Activated CD8-positive, alpha-beta T cell treated with anti-CD3 and anti-CD28 coated beads for 36 hours (primary cell): ENCODE results near the gene CYTH1. TPM values are rescaled to one million over a fixed set of nuclear protein-coding genes. Genes with fewer than 3 reads are reported as not detected.
A peak's percentile ranks its signal among the peaks of the same experiment; 100 is the strongest.

Experiments used
- ATAC-seq: fragments of 200-7000 bp; cut with Tn5 transposase; one replicate; pipeline ENCODE4 v1.10.0; 2021; ENCODE audit warnings: mild to moderate bottlenecking, moderate library complexity
- CTCF ChIA-PET: fragments of 350-600 bp; sonication (Branson Sonifier 250); formaldehyde crosslinking; loops from one replicate; lab custom pipeline; 2021; ENCODE audit warnings: antibody characterized with exemption; lab: Charles Lee
- POLR2A ChIA-PET: fragments of 350-600 bp; sonication (Branson Sonifier 250); formaldehyde crosslinking; loops from one replicate; lab custom pipeline; 2021; ENCODE audit warnings: antibody characterized with exemption; lab: Charles Lee
- DNase-seq: peaks from one replicate; pipeline ENCODE4 v3.0.0-alpha.2; 2020
- H3K27ac Mint-ChIP-seq: one replicate; pipeline ENCODE4 v1.8.0; 2021; ENCODE audit warnings: mild to moderate bottlenecking, mixed read lengths
- H3K27me3 Mint-ChIP-seq: one replicate; pipeline ENCODE4 v1.8.0; 2021; ENCODE audit warnings: mixed read lengths
- H3K36me3 Mint-ChIP-seq: one replicate; pipeline ENCODE4 v1.8.0; 2021; ENCODE audit warnings: low read depth, mixed read lengths
- H3K4me1 Mint-ChIP-seq: one replicate; pipeline ENCODE4 v1.8.0; 2021; ENCODE audit warnings: low read depth, mixed read lengths
- H3K4me3 Mint-ChIP-seq: one replicate; pipeline ENCODE4 v1.8.0; 2021; ENCODE audit warnings: mild to moderate bottlenecking, moderate library complexity, mixed read lengths
- H3K9me3 Mint-ChIP-seq: one replicate; pipeline ENCODE4 v1.8.0; 2021; ENCODE audit warnings: mixed read lengths
- CTCF ChIP-seq: fragments of 200-600 bp; IDR thresholded peaks from one replicate; pipeline ENCODE4 v1.8.0; 2022; ENCODE audit warnings: antibody characterized with exemption, mild to moderate bottlenecking
- intact Hi-C: fragments of 100-400 bp; cut with micrococcal nuclease; formaldehyde crosslinking; loops from one replicate; pipeline ENCODE4 v1.10.0; 2022
- total RNA-seq, 2 experiments: library from RNA; stranded (reverse); gene quantifications; one replicate each; pipeline ENCODE4 v1.2.3, GENCODE V29; 2021

CYTH1 gene
- total RNA-seq, 2 experiments from 2014 or later = 95.1 to 96.0 TPM

GRCh38 chr17:78708510-78708973 lies 73.5 kb downstream of the CYTH1 start:
- H3K4me1 Mint-ChIP-seq = peaks cover 67% of the 10 kb centered on the region
- CTCF ChIA-PET = interaction anchor here (0.7 to 7.6 kb wide), 36 partner anchors 9 to 263 kb away, joined by 3 to 55 read pairs (median 5); partner anchors contain the start of gene CYTH1
- DNase-seq (peak; percentile 65), ATAC-seq (peak; percentile 78)
- intact Hi-C loops = loop anchor here (5.0 kb wide), 1 partner anchor 39 kb away; no protein-coding TSS in a partner anchor
- TF ChIP-seq CTCF = peak; percentile 87
- H3K27me3 Mint-ChIP-seq = no peaks in the 10 kb centered on the region
- no peaks in the 10 kb centered on the region for H3K9me3 Mint-ChIP-seq
- POLR2A ChIA-PET = interaction anchor here (0.6 to 2.5 kb wide), 11 partner anchors 9 to 134 kb away, joined by 3 to 9 read pairs (median 5); no protein-coding TSS in a partner anchor
- peak overlapping the region; percentile 26 for H3K4me3 Mint-ChIP-seq
- peak overlapping the region; percentile 87 for H3K27ac Mint-ChIP-seq
- H3K36me3 Mint-ChIP-seq = peaks cover 24% of the 10 kb centered on the region

- H3K4me3 Mint-ChIP-seq = no peak overlapping the region
- H3K27me3 Mint-ChIP-seq = no peaks in the 10 kb centered on the region
- POLR2A ChIA-PET = interaction anchor here (0.7 to 1.6 kb wide), 3 partner anchors 9 to 82 kb away, joined by 3 to 5 read pairs (median 4); no protein-coding TSS in a partner anchor
- no peak for ATAC-seq
- H3K36me3 Mint-ChIP-seq = peaks cover 26% of the 10 kb centered on the region
- intact Hi-C loops = loop anchor here (5.0 kb wide), 1 partner anchor 39 kb away; no protein-coding TSS in a partner anchor
- no peaks in the 10 kb centered on the region for H3K9me3 Mint-ChIP-seq
- H3K4me1 Mint-ChIP-seq = peaks cover 60% of the 10 kb centered on the region
- CTCF ChIA-PET = interaction anchor here (0.6 to 7.6 kb wide), 31 partner anchors 9 to 1255 kb away, joined by 3 to 55 read pairs (median 5); no protein-coding TSS in a partner anchor
- TF ChIP-seq CTCF = no peak
- H3K27ac Mint-ChIP-seq = peak overlapping the region; percentile 87
- no peak for DNase-seq
Measured at GRCh38 chr17:78707923-78708322, 74.2 kb downstream of the CYTH1 start.

GRCh38 chr17:78707016-78707415 lies 75.1 kb downstream of the CYTH1 start:
- ChIA-PET CTCF (interaction anchor here (0.6 to 7.6 kb wide), 12 partner anchors 9 to 1254 kb away, joined by 3 to 55 read pairs (median 4); no protein-coding TSS in a partner anchor), POLR2A (interaction anchor here (0.8 to 1.1 kb wide), 3 partner anchors 11 to 41 kb away, joined by 3 read pairs; no protein-coding TSS in a partner anchor)
- intact Hi-C loops = loop anchor here (5.0 kb wide), 1 partner anchor 40 kb away; no protein-coding TSS in a partner anchor
- H3K36me3 Mint-ChIP-seq = peaks cover 31% of the 10 kb centered on the region
- no peak for TF ChIP-seq CTCF
- peak overlapping the region; percentile 70 for H3K27ac Mint-ChIP-seq
- ATAC-seq (no peak), DNase-seq (no peak)
- no peaks in the 10 kb centered on the region for H3K9me3 Mint-ChIP-seq
- H3K4me1 Mint-ChIP-seq = peaks cover 55% of the 10 kb centered on the region
- no peak overlapping the region for H3K4me3 Mint-ChIP-seq
- no peaks in the 10 kb centered on the region for H3K27me3 Mint-ChIP-seq

GRCh38 chr17:78706271-78706915 lies 75.7 kb downstream of the CYTH1 start:
- intact Hi-C loops = loop anchor here (5.0 kb wide), 1 partner anchor 41 kb away; no protein-coding TSS in a partner anchor
- CTCF ChIA-PET = interaction anchor here (0.7 to 7.6 kb wide), 5 partner anchors 8 to 261 kb away, joined by 3 to 55 read pairs (median 12); no protein-coding TSS in a partner anchor
- H3K36me3 Mint-ChIP-seq = peaks cover 36% of the 10 kb centered on the region

More at GRCh38 chr17:78706271-78706915, 75.7 kb downstream of the CYTH1 start:
- H3K27ac Mint-ChIP-seq = peak overlapping the region; percentile 70
- H3K4me1 Mint-ChIP-seq = peaks cover 48% of the 10 kb centered on the region
- TF ChIP-seq CTCF = no peak
- DNase-seq (no peak), ATAC-seq (no peak)
- POLR2A ChIA-PET = interaction anchor here (0.7 to 1.1 kb wide), 4 partner anchors 10 to 42 kb away, joined by 3 read pairs; no protein-coding TSS in a partner anchor
- H3K4me3 Mint-ChIP-seq = no peak overlapping the region
- H3K9me3 Mint-ChIP-seq = no peaks in the 10 kb centered on the region
- no peaks in the 10 kb centered on the region for H3K27me3 Mint-ChIP-seq
